HG03025 (cell line): Measurements from ENCODE around the gene ZNF180.
"Not testable (repeated sequence)": the region's sequence is repeated elsewhere in the genome, so short reads cannot be mapped to it uniquely, and the experiment has no call there.

ENCODE experiments used
- ATAC-seq: cut with Tn5 transposase; IDR thresholded peaks from one replicate; pipeline ENCODE4 v1.9.1; 2021; ENCODE audit warnings: mild to moderate bottlenecking, moderate library complexity; ENCODE audit not compliant: unreplicated experiment, low FRiP score

The ZNF180 gene

GRCh38 chr19:44499962-44500949, at the start of gene ZNF180:
TSS of gene ZNF180 (minus strand) at chr19:44500522. CDS start at chr19:44497334, 3,188 bp downstream.
- ATAC-seq: peak; percentile 88

GRCh38 chr19:44549507-44549906, 49.2 kb upstream of the ZNF180 start:
- no peak for ATAC-seq

GRCh38 chr19:44548736-44549135, 48.4 kb upstream of the ZNF180 start:
- no peak for ATAC-seq

- ATAC-seq: no peak
These were observed 43.7 kb upstream of the ZNF180 start for GRCh38 chr19:44544031-44544430.

- ATAC-seq: no peak
These were observed 42.3 kb upstream of the ZNF180 start for GRCh38 chr19:44542671-44543070.

- ATAC-seq: no peak
These were observed 40.4 kb upstream of the ZNF180 start for GRCh38 chr19:44540736-44541135.

GRCh38 chr19:44539991-44540390, 39.7 kb upstream of the ZNF180 start:
- no peak for ATAC-seq

GRCh38 chr19:44539236-44539826, 39.0 kb upstream of the ZNF180 start:
- no peak for ATAC-seq

- not testable (repeated sequence) for ATAC-seq
These were observed 35.0 kb upstream of the ZNF180 start for GRCh38 chr19:44535361-44535760.

- ATAC-seq: no peak
These were observed 32.5 kb upstream of the ZNF180 start for GRCh38 chr19:44532819-44533218.

- ATAC-seq: no peak
These were observed 30.5 kb upstream of the ZNF180 start for GRCh38 chr19:44530777-44531176.

GRCh38 chr19:44529536-44529935, 29.2 kb upstream of the ZNF180 start, which contains the start of gene CEACAM20:
TSS of gene CEACAM20 (minus strand) at chr19:44529675. CDS start at chr19:44529509, 166 bp downstream.
- ATAC-seq: no peak

- no peak for ATAC-seq
These were observed 27.2 kb upstream of the ZNF180 start for GRCh38 chr19:44527554-44527953.

- no peak for ATAC-seq
These were observed 25.6 kb upstream of the ZNF180 start for GRCh38 chr19:44525721-44526430.

- no peak for ATAC-seq
These were observed 21.0 kb upstream of the ZNF180 start for GRCh38 chr19:44521370-44521769.

GRCh38 chr19:44517146-44517545, 16.8 kb upstream of the ZNF180 start:
- ATAC-seq: no peak

- ATAC-seq: no peak
These were observed 15.6 kb upstream of the ZNF180 start for GRCh38 chr19:44515907-44516306.

GRCh38 chr19:44515031-44515430, 14.7 kb upstream of the ZNF180 start:
- no peak for ATAC-seq

GRCh38 chr19:44512326-44513298, 12.3 kb upstream of the ZNF180 start:
- ATAC-seq: no peak

- no peak for ATAC-seq
These were observed 9.2 kb upstream of the ZNF180 start for GRCh38 chr19:44509478-44509877.
